Measurements from ENCODE around the gene FOLR1. TPM values are rescaled to one million over a fixed set of nuclear protein-coding genes. Genes with fewer than 3 reads are reported as not detected.
"Not testable (repeated sequence)": the region's sequence is repeated elsewhere in the genome, so short reads cannot be mapped to it uniquely, and the experiment has no call there.

The FOLR1 gene
- total and polyA plus RNA-seq, 2 of the 4 experiments (the other 2 are of a cell fraction): 0.24 TPM; not detected in 1

DNA sequence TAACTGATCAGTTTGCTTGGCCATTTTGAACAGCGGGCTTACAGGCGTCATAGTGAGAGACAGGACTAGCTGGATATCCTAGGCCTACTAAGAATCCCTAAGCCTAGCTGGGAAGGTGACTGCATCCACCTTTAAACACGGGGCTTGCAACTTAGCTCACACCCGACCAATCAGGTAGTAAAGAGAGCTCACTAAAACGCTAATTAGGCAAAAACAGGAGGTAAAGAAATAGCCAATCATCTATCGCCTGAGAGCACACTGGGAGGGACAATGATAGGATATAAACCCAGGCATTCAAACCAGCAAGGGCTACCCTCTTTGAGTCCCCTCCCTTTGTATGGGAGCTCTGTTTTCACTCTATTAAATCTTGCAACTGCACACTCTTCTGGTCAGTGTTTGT, 38.1 kb upstream of the FOLR1 start:
- CTCF ChIA-PET: interaction anchor here (1.3 kb wide), 1 partner anchor 128 kb away, joined by 3 read pairs; no protein-coding TSS in a partner anchor
- H3K23ac ChIP-seq (ENCODE audit: low read depth, low read length); H4K5ac ChIP-seq (ENCODE audit: low read depth, low read length); in situ Hi-C loops (cut with MboI; ENCODE audit: low sequenced_read_pairs); DNase-seq; H3K79me1 ChIP-seq (ENCODE audit: low read depth in 1 of 2, low read length in 2 of 2); H2BK15ac ChIP-seq (ENCODE audit: low read depth, low read length); H4K20me1 ChIP-seq (ENCODE audit: insufficient read depth, low read length); H3K4me3 ChIP-seq (ENCODE audit: insufficient read depth, low read depth, low read length); H2BK5ac ChIP-seq (ENCODE audit: low read depth, low read length, poor library complexity, severe bottlenecking); H4K91ac ChIP-seq (ENCODE audit: insufficient read depth, low read depth, low read length); H3K36me3 ChIP-seq (ENCODE audit: control insufficient read depth, insufficient read depth, low read length); H3K4me1 ChIP-seq (ENCODE audit: control insufficient read depth, insufficient read depth, low read length); H4K8ac ChIP-seq (ENCODE audit: low read depth in 2 of 2, low read length in 2 of 2); H3K9ac ChIP-seq (ENCODE audit: low read depth, low read length); H3K9me3 ChIP-seq (ENCODE audit: control insufficient read depth, insufficient read depth, low read length); H3K18ac ChIP-seq (ENCODE audit: low read depth, low read length); ATAC-seq (ENCODE audit: low read depth); H2AK5ac ChIP-seq (ENCODE audit: low read depth, low read length); H3K27ac ChIP-seq (ENCODE audit: insufficient read depth, low read length); H2BK20ac ChIP-seq (ENCODE audit: low read depth, low read length); H2AFZ ChIP-seq (replicated peaks; ENCODE audit: low read length, poor library complexity); H3K27me3 ChIP-seq (ENCODE audit: control insufficient read depth, insufficient read depth, low read length); H2AK9ac ChIP-seq (replicated peaks; ENCODE audit: low read depth, low read length, poor library complexity); intact Hi-C loops (cut with micrococcal nuclease); POLR2A ChIA-PET (ENCODE audit: unreplicated experiment); dilution Hi-C loops (cut with HindIII; ENCODE audit: low sequenced_read_pairs, unreplicated experiment); H2BK120ac ChIP-seq (ENCODE audit: low read depth, low read length); BruUV-seq (replicated peaks); H3K4me2 ChIP-seq (ENCODE audit: low read depth, low read length); H3K14ac ChIP-seq (replicated peaks; ENCODE audit: low read depth, low read length); H3K56ac ChIP-seq (ENCODE audit: extremely low read depth, insufficient read depth, low read length); H3K4ac ChIP-seq (ENCODE audit: low read depth, low read length); H3K9me1 ChIP-seq (ENCODE audit: insufficient read depth, low read length): not testable (repeated sequence)
- no CpG with 5 or more reads among the region's 6 CpGs for WGBS, 2 experiments (ENCODE audit: extremely low coverage in 2 of 2, insufficient read length in 1 of 2)

All from IMR-90 (cell line).